K562 (cell line): ENCODE data around the gene LRRC39.

Experiments used
- EP300 ChIP-seq: IDR thresholded peaks from 2 replicates; pipeline ENCODE4 v1.6.1; 2012; ENCODE audit warnings: low read length, improper control_type of control experiment
- NCOR1 ChIP-seq: fragments of 450-650 bp; IDR thresholded peaks from 2 replicates; pipeline ENCODE4 v1.6.1; 2016; ENCODE audit warnings: mild to moderate bottlenecking, moderate library complexity
- SMC3 ChIP-seq: conservative IDR thresholded peaks from 2 replicates; pipeline ENCODE4 v1.6.1; 2011; ENCODE audit warnings: low read depth, low read length, improper control_type of control experiment; ENCODE audit not compliant: insufficient read depth
- YBX1 ChIP-seq: fragments of 450-650 bp; IDR thresholded peaks from 2 replicates; pipeline ENCODE4 v1.7.1; 2016; ENCODE audit warnings: mild to moderate bottlenecking
- TF ChIP-seq, protein P1 (sequence below): fragments of 450-650 bp; IDR thresholded peaks from 2 replicates; pipeline ENCODE4 v1.6.1; 2016; ENCODE audit warnings: borderline replicate concordance
- TF ChIP-seq, protein P2 (sequence below), 3 experiments: IDR thresholded peaks in 2 of 3; conservative IDR thresholded peaks in 1 of 3; 2 replicates each; pipeline ENCODE4 v1.5.1; 2011 to 2012; ENCODE audit warnings: low read length in 3 of 3, mild to moderate bottlenecking in 3 of 3, control low read depth in 2 of 3, improper control_type of control experiment in 1 of 3, inconsistent platforms in 1 of 3, low read depth in 1 of 3, mixed read lengths in 1 of 3, moderate library complexity in 1 of 3; ENCODE audit not compliant: insufficient read depth in 2 of 3

DNA sequence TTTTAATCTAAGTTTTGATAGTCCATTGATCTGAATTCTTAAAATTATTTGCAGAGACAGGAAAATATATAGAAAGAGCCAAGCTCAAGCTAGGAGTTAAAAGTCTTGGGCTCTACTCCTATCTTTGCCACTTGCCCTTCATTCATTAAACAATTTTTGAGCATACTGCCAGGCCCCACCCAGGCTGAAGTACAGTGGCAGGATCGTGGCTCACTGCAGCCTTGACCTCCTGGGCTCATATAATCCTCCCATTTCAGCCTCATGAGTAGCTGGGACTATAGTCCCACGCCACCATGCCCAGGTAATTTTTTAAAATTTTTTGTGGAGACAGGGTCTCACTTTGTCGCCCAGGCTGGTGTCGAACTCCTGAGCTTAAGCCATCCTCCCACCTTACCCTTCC lies 36.9 kb downstream of the LRRC39 start:
- TF ChIP-seq EP300 (no peak), SMC3 (no peak), NCOR1 (no peak), YBX1 (no peak)
- TF ChIP-seq, protein P1, sequence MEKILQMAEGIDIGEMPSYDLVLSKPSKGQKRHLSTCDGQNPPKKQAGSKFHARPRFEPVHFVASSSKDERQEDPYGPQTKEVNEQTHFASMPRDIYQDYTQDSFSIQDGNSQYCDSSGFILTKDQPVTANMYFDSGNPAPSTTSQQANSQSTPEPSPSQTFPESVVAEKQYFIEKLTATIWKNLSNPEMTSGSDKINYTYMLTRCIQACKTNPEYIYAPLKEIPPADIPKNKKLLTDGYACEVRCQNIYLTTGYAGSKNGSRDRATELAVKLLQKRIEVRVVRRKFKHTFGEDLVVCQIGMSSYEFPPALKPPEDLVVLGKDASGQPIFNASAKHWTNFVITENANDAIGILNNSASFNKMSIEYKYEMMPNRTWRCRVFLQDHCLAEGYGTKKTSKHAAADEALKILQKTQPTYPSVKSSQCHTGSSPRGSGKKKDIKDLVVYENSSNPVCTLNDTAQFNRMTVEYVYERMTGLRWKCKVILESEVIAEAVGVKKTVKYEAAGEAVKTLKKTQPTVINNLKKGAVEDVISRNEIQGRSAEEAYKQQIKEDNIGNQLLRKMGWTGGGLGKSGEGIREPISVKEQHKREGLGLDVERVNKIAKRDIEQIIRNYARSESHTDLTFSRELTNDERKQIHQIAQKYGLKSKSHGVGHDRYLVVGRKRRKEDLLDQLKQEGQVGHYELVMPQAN = no peak
- TF ChIP-seq, protein P2, sequence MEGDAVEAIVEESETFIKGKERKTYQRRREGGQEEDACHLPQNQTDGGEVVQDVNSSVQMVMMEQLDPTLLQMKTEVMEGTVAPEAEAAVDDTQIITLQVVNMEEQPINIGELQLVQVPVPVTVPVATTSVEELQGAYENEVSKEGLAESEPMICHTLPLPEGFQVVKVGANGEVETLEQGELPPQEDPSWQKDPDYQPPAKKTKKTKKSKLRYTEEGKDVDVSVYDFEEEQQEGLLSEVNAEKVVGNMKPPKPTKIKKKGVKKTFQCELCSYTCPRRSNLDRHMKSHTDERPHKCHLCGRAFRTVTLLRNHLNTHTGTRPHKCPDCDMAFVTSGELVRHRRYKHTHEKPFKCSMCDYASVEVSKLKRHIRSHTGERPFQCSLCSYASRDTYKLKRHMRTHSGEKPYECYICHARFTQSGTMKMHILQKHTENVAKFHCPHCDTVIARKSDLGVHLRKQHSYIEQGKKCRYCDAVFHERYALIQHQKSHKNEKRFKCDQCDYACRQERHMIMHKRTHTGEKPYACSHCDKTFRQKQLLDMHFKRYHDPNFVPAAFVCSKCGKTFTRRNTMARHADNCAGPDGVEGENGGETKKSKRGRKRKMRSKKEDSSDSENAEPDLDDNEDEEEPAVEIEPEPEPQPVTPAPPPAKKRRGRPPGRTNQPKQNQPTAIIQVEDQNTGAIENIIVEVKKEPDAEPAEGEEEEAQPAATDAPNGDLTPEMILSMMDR (IDR thresholded peaks at IDR 0.05 in 2 of 3, conservative IDR thresholded peaks at IDR 0.05 in 1 of 3; ENCODE audit: insufficient read depth in 2 of 3, low read depth in 1 of 3, low read length in 3 of 3) = no peak
